Measurements from ENCODE around the gene GPER1. TPM values are rescaled to one million over a fixed set of nuclear protein-coding genes. Genes with fewer than 3 reads are reported as not detected.

GPER1 gene
- total RNA-seq, 1 experiment from 2014 or later: 1.2 TPM

DNA sequence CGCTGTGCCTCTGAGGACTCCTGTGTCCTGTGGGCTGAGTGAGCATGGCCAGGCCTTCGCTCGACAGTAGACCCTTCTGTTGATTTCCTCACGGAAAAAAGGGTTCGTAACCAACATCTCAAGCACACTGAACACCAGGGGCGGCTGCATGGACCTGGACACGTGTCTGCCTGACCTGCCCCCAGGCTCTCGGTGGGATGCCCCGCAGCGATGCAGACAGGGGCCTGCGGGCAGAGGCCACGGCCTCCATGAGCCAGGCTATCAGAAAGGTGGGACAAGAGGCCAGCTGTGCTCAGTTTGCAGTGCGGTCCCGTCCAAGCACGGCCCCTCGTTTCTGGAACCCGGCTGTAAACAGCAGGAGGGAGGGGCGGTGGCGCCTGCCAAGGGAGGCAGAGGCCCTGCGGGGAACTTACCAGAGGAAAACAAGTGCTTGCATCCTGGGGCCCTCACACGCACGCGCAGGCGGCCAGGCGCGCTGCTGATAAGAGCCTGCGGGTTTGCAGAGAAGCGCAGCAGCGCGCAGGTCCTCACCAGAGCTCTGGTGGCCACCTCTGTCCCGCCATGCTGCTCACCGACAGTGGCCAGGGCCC, 33.0 kb upstream of the GPER1 start:
- Histone ChIP-seq H3K4me1 (ENCODE audit: control insufficient read depth in 1 of 2, insufficient read depth in 2 of 2, low read length in 2 of 2) (no peaks in the 10 kb centered on the region), H3K9ac (ENCODE audit: low read length) (no peak overlapping the region), H3K27ac (ENCODE audit: low read depth, low read length) (no peak overlapping the region), H3K9me3 (ENCODE audit: control insufficient read depth in 1 of 2, insufficient read depth in 1 of 2, low read depth in 1 of 2, low read length in 2 of 2) (no peaks in the 10 kb centered on the region), H3K27me3 (ENCODE audit: insufficient read depth, low read length) (no peaks in the 10 kb centered on the region), H3K79me2 (ENCODE audit: insufficient read depth, low read length) (0 out of 2 replicates have a peak, but pooled peaks cover 3% of the 10 kb centered on the region), H3K9me2 (ENCODE audit: insufficient read depth) (no peaks in the 10 kb centered on the region), H2AFZ (ENCODE audit: low read depth, low read length, poor library complexity, severe bottlenecking) (no peak overlapping the region), H4K20me1 (ENCODE audit: insufficient read depth) (no peaks in the 10 kb centered on the region), H3K4me2 (ENCODE audit: low read length) (no peak overlapping the region), H3K4me3 (replicated peaks in 1 of 2; ENCODE audit: low read depth in 1 of 2, low read length in 2 of 2) (no peak overlapping the region), H3K36me3 (ENCODE audit: control insufficient read depth in 1 of 2, insufficient read depth in 2 of 2, low read length in 2 of 2) (no peaks in the 10 kb centered on the region)
- ChIA-PET POLR2A (no interaction called here), RAD21 (ENCODE audit: low non-redundant PET in 1 of 2, low total read pairs in 2 of 2, uncharacterized antibody in 2 of 2, unreplicated experiment in 2 of 2) (no interaction called here), CTCF (no interaction called here)
- intact Hi-C loops (cut with micrococcal nuclease): no loop called here
- DNase-seq (ENCODE audit: low read depth, low spot score): no peak
- no peak for TF ChIP-seq ZFX (IDR thresholded peaks at IDR 0.05)
- no peak for TF ChIP-seq SRF (IDR thresholded peaks at IDR 0.05; ENCODE audit: low read depth)
- TF ChIP-seq POLR2A (IDR thresholded peaks at IDR 0.05; ENCODE audit: borderline replicate concordance, extremely low read depth, insufficient read depth, insufficient read length): no peak
- no TSS peak for BruUV-seq (replicated peaks)
- ATAC-seq: no peak

DNA sequence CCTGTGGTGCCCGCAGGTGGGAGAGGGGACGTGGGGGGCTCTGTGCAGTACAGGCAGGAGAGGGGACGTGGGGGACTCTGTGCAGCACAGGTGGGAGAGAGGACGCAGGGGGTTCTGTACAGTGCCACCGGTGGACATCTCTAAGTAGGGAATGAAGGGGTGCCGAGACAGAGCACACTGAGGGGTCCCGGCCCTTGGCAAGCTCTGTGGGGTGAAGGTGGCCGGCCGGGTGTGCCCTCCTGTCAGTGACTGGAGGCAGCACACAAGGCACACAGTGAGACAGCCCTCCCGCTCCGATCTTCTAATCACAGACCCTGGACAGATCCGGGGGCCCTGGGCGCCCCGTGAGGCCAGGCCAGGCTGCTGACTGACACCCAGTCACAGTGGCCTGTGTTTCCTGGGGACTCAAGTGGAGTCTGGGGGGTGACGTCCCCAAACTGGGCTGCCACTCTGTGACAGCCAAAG, 32.4 kb upstream of the GPER1 start:
- TF ChIP-seq, protein P1, sequence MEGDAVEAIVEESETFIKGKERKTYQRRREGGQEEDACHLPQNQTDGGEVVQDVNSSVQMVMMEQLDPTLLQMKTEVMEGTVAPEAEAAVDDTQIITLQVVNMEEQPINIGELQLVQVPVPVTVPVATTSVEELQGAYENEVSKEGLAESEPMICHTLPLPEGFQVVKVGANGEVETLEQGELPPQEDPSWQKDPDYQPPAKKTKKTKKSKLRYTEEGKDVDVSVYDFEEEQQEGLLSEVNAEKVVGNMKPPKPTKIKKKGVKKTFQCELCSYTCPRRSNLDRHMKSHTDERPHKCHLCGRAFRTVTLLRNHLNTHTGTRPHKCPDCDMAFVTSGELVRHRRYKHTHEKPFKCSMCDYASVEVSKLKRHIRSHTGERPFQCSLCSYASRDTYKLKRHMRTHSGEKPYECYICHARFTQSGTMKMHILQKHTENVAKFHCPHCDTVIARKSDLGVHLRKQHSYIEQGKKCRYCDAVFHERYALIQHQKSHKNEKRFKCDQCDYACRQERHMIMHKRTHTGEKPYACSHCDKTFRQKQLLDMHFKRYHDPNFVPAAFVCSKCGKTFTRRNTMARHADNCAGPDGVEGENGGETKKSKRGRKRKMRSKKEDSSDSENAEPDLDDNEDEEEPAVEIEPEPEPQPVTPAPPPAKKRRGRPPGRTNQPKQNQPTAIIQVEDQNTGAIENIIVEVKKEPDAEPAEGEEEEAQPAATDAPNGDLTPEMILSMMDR (IDR thresholded peaks at IDR 0.05 in 2 of 3, conservative IDR thresholded peaks at IDR 0.05 in 1 of 3; ENCODE audit: borderline replicate concordance in 1 of 3, insufficient read depth in 1 of 3, low read depth in 2 of 3, low read length in 2 of 3): no peak
- TF ChIP-seq ZNF274 (IDR thresholded peaks at IDR 0.05; ENCODE audit: low read depth, low read length): no peak
- no peak for TF ChIP-seq RAD21 (IDR thresholded peaks at IDR 0.05; ENCODE audit: low read depth)
- TF ChIP-seq FOSL1 (IDR thresholded peaks at IDR 0.05; ENCODE audit: low read depth): no peak
- no peak for TF ChIP-seq SP1 (IDR thresholded peaks at IDR 0.05; ENCODE audit: low read depth)
- no peak for TF ChIP-seq SIN3A (IDR thresholded peaks at IDR 0.05; ENCODE audit: low read depth)
- Histone ChIP-seq H3K4me1 (ENCODE audit: control insufficient read depth in 1 of 2, insufficient read depth in 2 of 2, low read length in 2 of 2) (no peaks in the 10 kb centered on the region), H3K36me3 (ENCODE audit: control insufficient read depth in 1 of 2, insufficient read depth in 2 of 2, low read length in 2 of 2) (no peaks in the 10 kb centered on the region), H3K4me2 (ENCODE audit: low read length) (no peak overlapping the region), H3K9me2 (ENCODE audit: insufficient read depth) (no peaks in the 10 kb centered on the region), H3K79me2 (ENCODE audit: insufficient read depth, low read length) (peaks cover 3% of the 10 kb centered on the region; the same call in 1 of the 2 replicates), H3K9me3 (ENCODE audit: control insufficient read depth in 1 of 2, insufficient read depth in 1 of 2, low read depth in 1 of 2, low read length in 2 of 2) (no peaks in the 10 kb centered on the region), H4K20me1 (ENCODE audit: insufficient read depth) (no peaks in the 10 kb centered on the region), H2AFZ (ENCODE audit: low read depth, low read length, poor library complexity, severe bottlenecking) (no peak overlapping the region), H3K27me3 (ENCODE audit: insufficient read depth, low read length) (no peaks in the 10 kb centered on the region), H3K27ac (ENCODE audit: low read depth, low read length) (no peak overlapping the region), H3K9ac (ENCODE audit: low read length) (no peak overlapping the region), H3K4me3 (replicated peaks in 1 of 2; ENCODE audit: low read depth in 1 of 2, low read length in 2 of 2) (no peak overlapping the region)
- ATAC-seq (no peak), DNase-seq (ENCODE audit: low read depth, low spot score) (no peak)
- ChIA-PET POLR2A (no interaction called here), CTCF (no interaction called here), RAD21 (ENCODE audit: low non-redundant PET in 1 of 2, low total read pairs in 2 of 2, uncharacterized antibody in 2 of 2, unreplicated experiment in 2 of 2) (no interaction called here)
- BruUV-seq (replicated peaks): no TSS peak
- intact Hi-C loops (cut with micrococcal nuclease): no loop called here
